Measurements from ENCODE around the gene RELB.

The RELB gene

DNA sequence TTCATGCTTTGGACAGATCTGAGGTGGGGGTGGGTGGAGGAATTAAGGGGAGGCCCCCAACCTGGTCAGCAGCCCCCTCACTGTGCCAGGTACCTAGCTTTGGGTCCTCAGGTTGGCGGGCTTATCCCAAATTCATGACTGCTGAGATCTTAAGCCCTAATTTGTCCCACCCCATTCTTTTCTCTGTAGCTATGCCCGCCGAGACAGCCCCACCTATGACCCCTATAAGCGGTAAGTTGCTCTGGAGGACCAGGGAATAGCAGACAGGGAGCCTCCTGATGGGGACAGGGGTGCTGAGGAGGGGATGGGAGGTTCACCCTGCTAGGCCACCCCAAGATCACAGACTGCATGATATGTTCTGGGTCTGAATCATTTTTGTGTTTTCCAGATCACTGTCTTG, 60.7 kb downstream of the RELB start:
- DNase-seq = no peak

GRCh38 chr19:45063851-45064801, 62.9 kb downstream of the RELB start:
- DNase-seq = no peak

GRCh38 chr19:45066921-45067661, 65.8 kb downstream of the RELB start:
- DNase-seq = no peak

DNA sequence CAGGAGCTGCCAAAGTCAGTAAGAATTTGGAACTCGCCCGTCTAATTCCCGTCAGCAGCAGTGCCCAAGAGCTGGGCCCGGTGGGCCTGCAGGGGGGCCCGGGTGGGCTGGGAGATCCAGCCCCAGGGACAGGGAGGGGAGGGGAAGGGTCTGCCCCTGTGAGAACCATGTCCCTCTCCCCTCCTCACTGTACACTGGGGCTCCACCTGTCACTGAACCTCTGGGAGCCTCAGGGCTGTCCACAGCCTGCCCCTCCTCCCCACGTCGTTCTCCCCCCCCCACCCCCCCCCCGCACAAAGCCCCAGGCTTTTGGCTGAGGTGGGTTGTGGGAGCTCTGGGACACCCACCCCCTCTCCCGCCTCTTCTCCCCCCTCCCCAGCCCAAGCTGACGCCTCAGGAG, 66.8 kb downstream of the RELB start:
- no peak for DNase-seq

DNA sequence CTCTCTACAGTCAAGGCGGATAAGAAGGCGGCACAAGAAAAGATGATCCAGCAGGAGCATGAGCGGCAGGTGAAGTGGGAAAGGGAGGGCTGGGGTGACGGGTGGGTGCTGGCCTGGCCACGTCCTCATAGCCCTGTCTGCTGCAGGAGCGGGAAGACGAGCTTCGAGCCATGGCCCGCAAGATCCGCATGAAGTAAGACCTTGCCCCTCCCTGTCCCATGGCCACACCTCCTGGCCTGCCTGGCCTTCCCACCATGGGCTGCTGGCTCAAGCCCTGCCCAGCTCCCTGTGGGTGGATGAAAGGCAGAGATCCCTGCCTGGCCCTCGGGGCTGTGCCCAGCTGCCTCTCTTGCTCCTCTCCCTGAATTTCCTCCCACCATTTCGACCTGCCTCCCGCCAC, 67.8 kb downstream of the RELB start:
- DNase-seq = no peak

DNA sequence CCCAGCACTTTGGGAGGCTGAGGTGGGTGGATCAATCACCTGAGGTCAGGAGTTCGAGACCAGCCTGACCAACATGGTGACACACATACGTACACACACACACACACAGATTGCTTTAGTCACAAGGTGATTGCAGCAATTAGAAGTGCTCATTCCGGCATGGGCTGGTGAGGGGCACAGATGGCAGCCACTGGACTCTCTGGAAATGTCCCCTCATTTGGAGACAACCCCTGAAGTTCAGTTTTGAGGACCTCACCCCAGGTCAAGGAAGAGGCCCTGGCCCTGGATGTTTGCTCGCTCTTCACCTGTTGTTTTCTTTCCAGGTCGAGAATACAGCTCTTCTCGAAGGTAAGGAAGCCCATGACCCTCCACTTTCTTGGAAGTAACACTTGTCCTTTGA, 69.0 kb downstream of the RELB start:
- DNase-seq = no peak

- DNase-seq = no peak
Observed at GRCh38 chr19:45070861-45071544, 69.7 kb downstream of the RELB start.

GRCh38 chr19:45071545-45071938, 70.3 kb downstream of the RELB start:
- DNase-seq = no peak

DNA sequence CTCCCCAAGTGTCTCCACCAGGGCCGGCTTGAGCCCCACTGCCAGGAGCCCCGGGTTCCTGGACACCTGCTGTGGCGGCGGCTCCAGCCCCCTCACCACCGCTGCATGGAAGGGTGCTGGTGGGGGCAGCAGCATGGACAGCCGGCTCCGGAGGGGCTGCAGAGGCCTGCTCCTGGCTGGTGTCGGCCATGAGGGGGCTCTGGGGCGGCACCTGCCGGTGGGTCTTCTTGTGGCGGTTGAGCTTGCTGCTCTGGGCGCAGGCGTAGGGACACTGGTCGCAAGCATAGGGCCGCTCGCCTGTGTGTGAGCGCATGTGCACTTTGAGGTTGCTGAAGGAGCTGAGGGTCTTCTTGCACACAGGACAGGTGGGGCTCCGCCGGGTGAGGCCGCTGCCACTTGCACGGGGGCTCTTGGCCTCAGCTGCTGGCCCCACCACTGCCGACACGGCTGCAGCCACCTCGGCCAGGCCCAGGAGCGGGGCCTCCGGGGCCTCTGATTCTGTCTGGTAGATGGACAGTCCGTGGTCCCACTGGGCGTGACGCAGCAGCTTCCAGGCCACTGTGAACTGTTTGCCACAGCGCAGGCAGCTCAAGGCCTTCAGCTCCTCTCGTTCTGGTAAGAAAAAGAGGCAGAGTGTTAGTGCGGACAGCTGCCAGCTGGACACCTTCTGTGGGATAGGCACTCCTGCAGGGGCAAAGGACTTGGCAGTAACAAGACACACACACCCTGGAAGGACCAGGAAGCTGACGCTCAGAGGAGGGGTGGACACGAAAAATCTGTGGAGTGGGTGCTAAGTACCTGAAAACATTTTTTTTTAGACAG, 70.9 kb downstream of the RELB start:
- no peak for DNase-seq

- no peak for DNase-seq
Observed at GRCh38 chr19:45074744-45075300, 73.6 kb downstream of the RELB start.

DNA sequence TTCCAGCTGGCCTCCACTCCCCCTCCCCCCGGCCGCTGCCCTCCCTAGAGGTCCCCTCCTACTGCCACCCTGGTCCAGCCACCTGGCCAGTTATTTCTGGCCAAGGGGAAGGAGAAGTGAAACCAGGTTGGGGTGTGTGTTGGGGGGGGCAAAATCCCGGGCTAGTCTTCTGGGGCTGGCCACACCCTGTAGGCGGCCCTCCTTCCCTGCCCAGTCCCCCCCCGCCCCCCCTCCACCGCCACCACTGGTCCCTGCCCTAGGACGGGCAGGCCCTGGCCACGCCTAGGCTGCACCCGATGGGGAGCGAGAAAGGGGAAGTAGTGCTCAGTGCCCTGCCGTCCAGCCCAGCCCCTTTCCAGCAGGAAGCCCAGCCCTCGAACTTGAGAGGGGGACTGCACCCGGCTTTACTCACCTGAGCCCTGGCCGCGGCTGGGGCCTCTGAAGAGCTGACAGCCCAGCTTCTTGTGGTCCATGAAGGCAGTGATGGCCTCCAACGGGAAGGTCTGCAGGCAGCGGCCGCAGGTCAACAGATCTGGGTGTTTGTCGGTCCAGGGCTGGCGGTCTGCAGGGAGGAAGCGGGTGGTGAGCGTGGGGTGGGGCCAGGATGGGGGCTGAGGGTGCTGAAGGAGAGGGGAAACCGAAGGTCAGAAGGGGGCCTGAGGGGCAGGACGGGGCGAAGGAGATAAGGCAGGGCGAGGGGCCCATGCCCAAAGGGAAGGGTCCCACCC, 74.2 kb downstream of the RELB start:
- DNase-seq = peak; percentile 25

GRCh38 chr19:45076029-45076850, 75.0 kb downstream of the RELB start, which contains the start of gene ZNF296:
ZNF296 (minus strand) TSS chr19:45076478; CDS start chr19:45076373, 105 bp downstream.
- DNase-seq = peak; percentile 68

GRCh38 chr19:45076851-45077730, 75.8 kb downstream of the RELB start:
- DNase-seq = no peak

DNA sequence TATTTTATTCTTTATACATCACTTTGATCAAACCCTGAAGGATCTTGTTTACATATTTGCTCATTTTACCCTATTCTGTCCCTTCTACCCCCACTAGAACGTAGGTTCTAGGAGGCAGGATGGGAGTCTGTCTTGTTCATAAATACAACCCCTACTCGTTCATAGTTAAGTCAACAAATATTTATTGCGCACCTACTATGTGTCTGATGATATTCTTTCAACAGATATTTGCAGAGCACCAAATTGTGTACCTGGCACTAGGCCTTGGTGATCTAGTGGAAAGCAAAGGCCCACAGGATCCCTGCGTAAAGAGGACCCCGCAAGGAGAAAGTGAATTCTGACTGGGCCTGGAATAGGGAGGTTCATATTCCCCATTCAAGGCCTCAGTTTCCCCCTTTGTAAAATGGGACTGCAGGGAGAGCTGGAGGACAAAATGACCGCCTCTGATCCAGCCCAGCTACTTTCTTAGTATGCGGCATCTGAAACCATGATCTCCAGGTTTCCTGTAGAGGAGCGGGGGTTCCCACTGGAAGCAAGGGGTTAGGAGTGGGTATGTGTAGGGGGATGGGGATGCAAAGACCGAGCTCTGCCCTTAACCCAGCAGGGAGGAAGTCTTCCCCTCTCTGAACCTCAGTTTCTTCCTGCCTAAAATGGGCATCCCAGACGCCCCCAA, 77.3 kb downstream of the RELB start:
- DNase-seq = no peak

DNA sequence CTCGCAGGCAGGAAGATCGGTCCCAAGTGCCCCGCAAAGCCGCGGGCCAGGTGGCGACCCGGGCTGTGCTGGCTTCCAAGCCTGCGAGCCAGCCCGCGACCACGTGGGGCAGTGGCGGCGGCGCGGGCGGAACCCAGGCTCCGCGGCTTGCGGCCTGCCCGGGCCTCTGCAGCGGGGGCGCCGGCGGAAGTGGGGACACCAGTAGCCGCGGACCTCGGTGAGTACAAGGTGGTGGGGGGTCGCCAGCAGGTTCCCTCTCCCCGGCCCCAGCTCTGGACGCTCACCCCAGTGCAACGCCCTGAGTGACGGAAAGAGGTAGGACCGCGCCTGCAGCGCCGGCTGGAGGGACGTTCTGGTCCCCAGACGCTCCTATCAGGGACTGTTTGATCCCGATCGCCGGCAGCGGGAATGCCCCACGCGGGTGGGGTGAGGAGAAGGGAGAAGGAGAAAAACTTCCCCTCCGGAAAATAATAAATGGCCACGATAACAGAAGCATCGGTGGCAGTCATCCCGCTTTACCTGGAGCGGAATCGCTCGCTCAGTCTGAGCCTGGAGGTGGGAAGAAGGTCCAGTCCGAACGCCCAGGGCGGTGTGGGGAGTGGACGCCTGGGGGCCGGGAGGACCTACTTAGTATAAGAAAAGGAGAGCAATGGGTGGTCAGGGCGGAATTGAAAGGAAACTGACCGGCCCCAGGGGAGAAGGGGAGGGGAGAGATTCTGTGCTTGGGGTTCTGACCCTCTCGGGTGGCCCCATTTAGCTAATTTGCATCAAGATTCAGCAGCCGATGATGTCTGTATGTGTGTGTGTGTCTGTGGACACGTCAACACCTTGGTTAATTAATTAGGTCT, 78.0 kb downstream of the RELB start, which contains the start of gene GEMIN7:
TSS of gene GEMIN7 (plus strand) at position 198 of the 848 bp plus-strand sequence. CDS start 10,855 bp downstream, outside the sequence.
- peak; percentile 63 for DNase-seq

DNA sequence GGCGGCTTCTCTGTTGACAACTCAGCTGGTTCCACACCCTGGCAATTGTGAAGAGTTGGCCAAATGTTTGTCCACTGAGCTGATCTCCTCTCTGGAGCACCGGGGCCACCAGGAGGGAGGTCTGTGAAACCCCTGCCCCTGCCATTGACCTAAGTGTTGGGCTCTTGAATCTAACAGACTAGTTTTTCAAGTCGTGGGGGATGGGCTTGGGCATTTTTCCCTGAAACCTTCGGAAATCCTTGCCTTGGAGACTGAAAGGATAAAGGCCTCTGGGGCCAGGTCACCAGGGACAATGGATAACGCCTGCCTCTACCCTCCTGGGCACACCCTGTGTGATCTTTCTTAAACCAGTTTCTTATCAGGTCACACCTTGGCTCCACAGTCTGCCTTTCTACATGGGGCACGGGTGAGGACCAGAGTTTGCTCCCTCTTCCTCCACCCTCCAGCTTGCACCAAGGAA, 78.7 kb downstream of the RELB start:
- DNase-seq = no peak

DNA sequence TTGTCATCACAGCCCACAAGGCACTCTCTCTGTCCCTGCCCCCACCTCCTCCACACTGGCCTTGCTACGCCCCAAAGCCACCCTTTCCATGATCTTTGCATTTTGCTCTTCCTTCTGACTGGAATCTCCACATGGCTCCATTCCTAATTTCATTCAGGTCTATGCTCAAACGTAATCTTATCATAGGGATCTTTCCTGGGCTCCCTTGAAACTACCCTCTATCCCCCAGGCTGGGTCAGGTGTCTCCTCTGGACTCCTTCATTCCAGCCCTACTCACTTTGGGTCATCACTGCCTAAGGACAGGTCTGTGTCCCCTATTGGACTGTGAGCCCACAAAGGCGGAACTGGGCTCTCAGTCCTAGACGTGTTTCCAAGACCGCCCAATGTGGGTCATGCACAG, 80.9 kb downstream of the RELB start:
- no peak for DNase-seq

DNA sequence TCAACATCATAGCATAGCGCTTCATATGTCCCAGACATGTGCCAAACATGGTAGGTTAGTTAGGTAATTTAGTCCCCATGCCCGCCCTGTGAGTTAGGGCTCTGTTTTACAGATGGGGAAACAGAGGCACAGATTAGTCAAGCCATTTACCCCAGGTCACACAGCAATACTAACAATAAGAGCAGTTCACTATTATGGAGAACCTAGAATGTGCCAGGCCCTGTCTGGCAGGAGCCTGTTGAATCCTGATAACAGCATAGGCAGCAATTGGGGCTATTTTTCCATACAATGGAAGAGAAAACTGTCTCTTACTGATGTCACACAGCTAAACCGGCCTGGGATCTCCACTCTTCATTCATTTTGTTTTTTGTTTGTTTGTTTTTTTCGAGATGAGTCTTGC, 85.2 kb downstream of the RELB start:
- DNase-seq = no peak
